ENCODE measurements around the gene TAF11L5.
"Not testable (repeated sequence)": the region's sequence is repeated elsewhere in the genome, so short reads cannot be mapped to it uniquely, and the experiment has no call there.

TAF11L5 gene

GRCh38 chr5:17524935-17525334, at the start of gene TAF11L5:
Gene TAF11L5, plus strand, starts transcription at chr5:17525235.
- DNase-seq, result not testable (repeated sequence)

GRCh38 chr5:17477043-17477442, 48.0 kb upstream of the TAF11L5 start:
- DNase-seq, result peak; percentile 46

GRCh38 chr5:17477573-17478265, 47.3 kb upstream of the TAF11L5 start:
- peak; percentile 52 for DNase-seq

- DNase-seq, result peak; percentile 44
These were observed 43.7 kb upstream of the TAF11L5 start for GRCh38 chr5:17481378-17481777.

- no peak for DNase-seq
These were observed 42.2 kb upstream of the TAF11L5 start for GRCh38 chr5:17482790-17483189.

GRCh38 chr5:17486464-17487173, 38.4 kb upstream of the TAF11L5 start:
- DNase-seq, result not testable (repeated sequence)

- DNase-seq, result no peak
These were observed 37.9 kb upstream of the TAF11L5 start for GRCh38 chr5:17487174-17487512.

GRCh38 chr5:17491257-17491656, 33.8 kb upstream of the TAF11L5 start:
- DNase-seq, result not testable (repeated sequence)

- no peak for DNase-seq
These were observed 32.3 kb upstream of the TAF11L5 start for GRCh38 chr5:17492770-17493169.

GRCh38 chr5:17497446-17497845, 27.6 kb upstream of the TAF11L5 start:
- no peak for DNase-seq

- not testable (repeated sequence) for DNase-seq
These were observed 27.1 kb upstream of the TAF11L5 start, which contains the start of gene TAF11L2 for GRCh38 chr5:17497931-17498330. Gene TAF11L2, plus strand, starts transcription at chr5:17498231.

- DNase-seq, result no peak
These were observed 13.2 kb upstream of the TAF11L5 start for GRCh38 chr5:17511775-17512325.

GRCh38 chr5:17517526-17517925, 7.5 kb upstream of the TAF11L5 start:
- DNase-seq, result not testable (repeated sequence)

- DNase-seq, result not testable (repeated sequence)
These were observed 7.0 kb upstream of the TAF11L5 start, which contains the start of gene TAF11L3 for GRCh38 chr5:17518067-17518466. Gene TAF11L3, plus strand, starts transcription at chr5:17518367.

- DNase-seq, result not testable (repeated sequence)
These were observed 5.5 kb upstream of the TAF11L5 start for GRCh38 chr5:17519508-17519907.

GRCh38 chr5:17521501-17521900, 3.5 kb upstream of the TAF11L5 start, which contains the start of gene TAF11L4:
Gene TAF11L4, plus strand, starts transcription at chr5:17521801.
- DNase-seq, result not testable (repeated sequence)

GRCh38 chr5:17526504-17526903, 1.5 kb downstream of the TAF11L5 start:
- not testable (repeated sequence) for DNase-seq

GRCh38 chr5:17528369-17528768, 3.3 kb downstream of the TAF11L5 start, which contains the start of gene TAF11L6:
Gene TAF11L6, plus strand, starts transcription at chr5:17528669.
- DNase-seq, result not testable (repeated sequence)

Data from retina (tissue), 1 donor.